H9 (cell line): ENCODE data around the gene TP53TG5. TPM values are rescaled to one million over a fixed set of nuclear protein-coding genes. Genes with fewer than 3 reads are reported as not detected.

Experiments
- DNase-seq: peaks from one replicate; pipeline ENCODE4 v3.0.0-alpha.2; 2017
- H2AFZ ChIP-seq: one replicate; pipeline ENCODE4 v1.6.1; 2013; ENCODE audit warnings: mild to moderate bottlenecking, low read length, control low read depth, moderate library complexity
- H2AK5ac ChIP-seq: 2 replicates; pipeline ENCODE4 v1.6.1; 2013; ENCODE audit warnings: low read length, control low read depth, mixed read lengths; ENCODE audit not compliant: insufficient read length
- H2BK120ac ChIP-seq: one replicate; pipeline ENCODE4 v1.6.1; 2013; ENCODE audit warnings: low read depth, mild to moderate bottlenecking, low read length, control low read depth, inconsistent platforms; ENCODE audit not compliant: poor library complexity, severe bottlenecking
- H2BK12ac ChIP-seq: 2 replicates; pipeline ENCODE4 v1.6.1; 2013; ENCODE audit warnings: low read length, control low read depth, mixed read lengths, low read depth; ENCODE audit not compliant: insufficient read length
- H2BK15ac ChIP-seq: 2 replicates; pipeline ENCODE4 v1.6.1; 2013; ENCODE audit warnings: low read depth, low read length, control low read depth
- H2BK20ac ChIP-seq: one replicate; pipeline ENCODE4 v1.6.1; 2013; ENCODE audit warnings: low read depth, mild to moderate bottlenecking, low read length, control low read depth, inconsistent platforms; ENCODE audit not compliant: poor library complexity, severe bottlenecking
- H2BK5ac ChIP-seq: 2 replicates; pipeline ENCODE4 v1.6.1; 2013; ENCODE audit warnings: low read length, control low read depth, mixed read lengths; ENCODE audit not compliant: insufficient read length
- H3K14ac ChIP-seq: 2 replicates; pipeline ENCODE4 v1.6.1; 2013; ENCODE audit warnings: low read length, control low read depth; ENCODE audit not compliant: insufficient read depth
- H3K18ac ChIP-seq: 2 replicates; pipeline ENCODE4 v1.6.1; 2013; ENCODE audit warnings: low read depth, mild to moderate bottlenecking, mixed read lengths, low read length, control low read depth; ENCODE audit not compliant: insufficient read length
- H3K23ac ChIP-seq: 2 replicates; pipeline ENCODE4 v1.6.1; 2013; ENCODE audit warnings: low read length, control low read depth, mixed read lengths, low read depth; ENCODE audit not compliant: insufficient read length
- H3K23me2 ChIP-seq: 2 replicates; pipeline ENCODE4 v1.6.1; 2013; ENCODE audit warnings: low read depth, mild to moderate bottlenecking, mixed read lengths, low read length, control low read depth; ENCODE audit not compliant: insufficient read length, poor library complexity, severe bottlenecking
- H3K27ac ChIP-seq: 2 replicates; pipeline ENCODE4 v1.5.1; 2013; ENCODE audit warnings: low read length, control low read depth, mixed read lengths, low read depth; ENCODE audit not compliant: insufficient read length
- H3K27me3 ChIP-seq: 2 replicates; pipeline ENCODE4 v1.6.1; 2013; ENCODE audit warnings: low read length, control low read depth, inconsistent platforms; ENCODE audit not compliant: insufficient read depth
- H3K4ac ChIP-seq: 2 replicates; pipeline ENCODE4 v1.6.1; 2013; ENCODE audit warnings: low read depth, mild to moderate bottlenecking, control low read depth, inconsistent platforms, low read length, moderate library complexity
- H3K4me1 ChIP-seq: 2 replicates; pipeline ENCODE4 v1.6.1; 2013; ENCODE audit warnings: low read length, control low read depth, inconsistent platforms; ENCODE audit not compliant: insufficient read depth
- H3K4me2 ChIP-seq: 2 replicates; pipeline ENCODE4 v1.6.1; 2013; ENCODE audit warnings: low read length, control low read depth, mixed read lengths; ENCODE audit not compliant: insufficient read length, insufficient read depth
- H3K56ac ChIP-seq: 2 replicates; pipeline ENCODE4 v1.6.1; 2013; ENCODE audit warnings: low read depth, mild to moderate bottlenecking, mixed read lengths, low read length, control low read depth; ENCODE audit not compliant: insufficient read length
- H3K79me1 ChIP-seq: 2 replicates; pipeline ENCODE4 v1.6.1; 2013; ENCODE audit warnings: low read depth, mild to moderate bottlenecking, moderate library complexity, low read length, control low read depth, inconsistent platforms; ENCODE audit not compliant: insufficient read depth, poor library complexity, severe bottlenecking
- H3K79me2 ChIP-seq: 2 replicates; pipeline ENCODE4 v1.6.1; 2013; ENCODE audit warnings: low read length, control low read depth, inconsistent platforms; ENCODE audit not compliant: insufficient read depth
- H3K9ac ChIP-seq: 2 replicates; pipeline ENCODE4 v1.6.1; 2013; ENCODE audit warnings: low read length, control low read depth, mixed read lengths; ENCODE audit not compliant: insufficient read length; ENCODE audit errors: extremely low read depth
- H3K9me3 ChIP-seq: one replicate; pipeline ENCODE4 v1.6.1; 2013; ENCODE audit warnings: low read depth, low read length, inconsistent platforms; ENCODE audit not compliant: control insufficient read depth
- H3T11ph ChIP-seq: one replicate; pipeline ENCODE4 v1.6.1; 2013; ENCODE audit warnings: mild to moderate bottlenecking, low read length, control low read depth, inconsistent platforms
- H4K20me1 ChIP-seq: one replicate; pipeline ENCODE4 v1.6.1; 2013; ENCODE audit not compliant: control insufficient read depth, insufficient read length, insufficient read depth
- H4K5ac ChIP-seq: 2 replicates; pipeline ENCODE4 v1.6.1; 2013; ENCODE audit warnings: low read depth, mild to moderate bottlenecking, mixed read lengths, low read length, control low read depth; ENCODE audit not compliant: insufficient read length
- H4K8ac ChIP-seq: replicated peaks from 2 replicates; pipeline ENCODE4 v1.6.1; 2013; ENCODE audit warnings: low read length, control low read depth, mixed read lengths, low read depth; ENCODE audit not compliant: insufficient read length
- H4K91ac ChIP-seq: 2 replicates; pipeline ENCODE4 v1.6.1; 2013; ENCODE audit warnings: low read depth, mild to moderate bottlenecking, moderate library complexity, mixed read lengths, low read length, control low read depth; ENCODE audit not compliant: insufficient read length
- H3K27ac Mint-ChIP-seq, 3 experiments: 2 replicates in 2 of 3; 3 replicates in 1 of 3; pipeline ENCODE4 v1.8.0; 2020 to 2021; ENCODE audit warnings: mixed read lengths in 3 of 3, mild to moderate bottlenecking in 1 of 3, moderate library complexity in 1 of 3
- H3K27me3 Mint-ChIP-seq: 2 replicates; pipeline ENCODE4 v1.8.0; 2021; ENCODE audit warnings: low read depth, mild to moderate bottlenecking, moderate library complexity, mixed read lengths
- H3K36me3 Mint-ChIP-seq, 3 experiments: 2 replicates in 2 of 3; 3 replicates in 1 of 3; pipeline ENCODE4 v1.8.0; 2020 to 2021; ENCODE audit warnings: low read depth in 3 of 3, mixed read lengths in 3 of 3; ENCODE audit not compliant: insufficient read depth in 1 of 3
- H3K4me1 Mint-ChIP-seq, 2 experiments: 2 replicates each; pipeline ENCODE4 v1.8.0; 2020; ENCODE audit warnings: mixed read lengths in 2 of 2
- H3K4me3 Mint-ChIP-seq, 2 experiments: 2 replicates in 1 of 2; 3 replicates in 1 of 2; pipeline ENCODE4 v1.8.0; 2020 to 2021; ENCODE audit warnings: mild to moderate bottlenecking in 2 of 2, mixed read lengths in 2 of 2, moderate library complexity in 1 of 2
- H3K9me3 Mint-ChIP-seq, 2 experiments: 2 replicates in 1 of 2; 3 replicates in 1 of 2; pipeline ENCODE4 v1.8.0; 2020; ENCODE audit warnings: mild to moderate bottlenecking in 2 of 2, mixed read lengths in 2 of 2, moderate library complexity in 1 of 2
- CTCF ChIP-seq: fragments of 200-600 bp; sonication (generic); conservative IDR thresholded peaks from 3 replicates; pipeline ENCODE4 v1.8.0; 2021; ENCODE audit warnings: antibody characterized with exemption, mild to moderate bottlenecking
- WGBS: extraction: QIAGEN DNeasy Blood & Tissue Kit; methylation state at CpG from one replicate; pipeline ENCODE4 v1.1.7; 2013; ENCODE audit warnings: missing lambda C conversion rate, low lambda C conversion rate, mixed read lengths; ENCODE audit not compliant: insufficient read length; ENCODE audit errors: extremely low coverage; 5-methylcytosine and 5-hydroxymethylcytosine counted together
- total RNA-seq: library from RNA; stranded (reverse); gene quantifications from 2 replicates; pipeline ENCODE4 v1.2.1, GENCODE V29; 2021

Gene TP53TG5
- total RNA-seq, 1 experiment from 2014 or later: not detected

- Histone ChIP-seq H3K56ac (no peak overlapping the region), H3K4ac (no peak overlapping the region), H3K79me2 (no peaks in the 10 kb centered on the region), H3K79me1 (no peaks in the 10 kb centered on the region), H3K27ac (no peak overlapping the region), H3K23me2 (no peaks in the 10 kb centered on the region), H2BK12ac (no peak overlapping the region), H3K27me3 (no peaks in the 10 kb centered on the region), H4K8ac (no peak overlapping the region), H4K20me1 (no peaks in the 10 kb centered on the region), H4K91ac (no peak overlapping the region), H3K9me3 (no peaks in the 10 kb centered on the region), H2AK5ac (no peak overlapping the region), H3K14ac (no peak overlapping the region), H3K18ac (no peak overlapping the region), H2BK120ac (no peak overlapping the region), H3K4me2 (no peak overlapping the region), H2BK20ac (no peak overlapping the region), H3K23ac (no peak overlapping the region), H2BK5ac (no peak overlapping the region), H4K5ac (no peak overlapping the region), H3K9ac (no peak overlapping the region), H2AFZ (no peak overlapping the region), H2BK15ac (no peak overlapping the region), H3K4me1 (no peaks in the 10 kb centered on the region), H3T11ph (no peak overlapping the region)
- no peak for TF ChIP-seq CTCF
- Mint-ChIP-seq H3K4me3 (no peak overlapping the region), H3K27me3 (no peaks in the 10 kb centered on the region), H3K9me3 (no peaks in the 10 kb centered on the region), H3K27ac (no peak overlapping the region), H3K36me3 (peaks cover 14 to 44% (median 34%) of the 10 kb centered on the region in 3 experiments; a peak in 6 of 7 replicates), H3K4me1 (no peaks in the 10 kb centered on the region; a peak in 1 of 4 replicates)
- no peak for DNase-seq
- no CpG with 5 or more reads among the region's 5 CpGs for WGBS
Observed at GRCh38 chr20:45426320-45427016, 48.3 kb upstream of the TP53TG5 start.
